ENCODE data around the gene CYSLTR2.

DNA sequence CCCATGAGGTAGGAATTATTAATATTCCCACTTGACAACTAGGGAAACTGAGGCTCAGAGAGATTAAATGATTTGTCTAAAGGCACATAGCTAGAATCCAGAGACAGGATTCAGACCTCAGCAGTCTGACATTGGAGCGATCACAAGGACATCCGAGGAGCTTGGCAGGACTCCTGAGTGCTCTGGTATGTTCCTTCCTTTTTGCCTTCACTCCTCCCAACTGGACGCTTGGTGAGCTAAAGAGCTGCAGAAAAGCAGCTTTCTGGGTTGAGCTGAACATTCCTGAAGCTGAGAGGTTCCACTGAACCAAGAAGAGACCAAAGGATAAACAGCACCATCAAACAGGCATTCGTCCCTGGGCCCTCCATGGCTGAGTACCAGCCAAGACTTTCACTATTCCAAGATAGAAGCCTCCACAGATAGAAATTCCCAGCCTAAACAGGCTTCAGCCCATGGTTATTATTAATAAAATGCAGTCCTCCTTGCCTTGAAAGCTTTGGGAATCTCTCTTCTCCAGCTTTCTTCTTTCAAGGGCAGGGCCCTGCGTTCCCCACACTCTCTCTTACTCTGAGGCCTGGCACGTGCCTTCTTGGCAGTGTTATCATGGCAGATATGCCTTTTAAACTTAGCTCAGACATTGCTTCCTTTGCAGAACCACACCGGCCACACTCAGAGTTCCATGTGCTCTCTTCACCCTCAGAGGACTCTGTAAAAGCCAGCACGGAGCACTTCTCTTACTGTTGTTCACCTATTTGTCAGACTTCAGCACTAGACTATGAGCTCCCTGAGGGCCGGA, 97.1 kb downstream of the CYSLTR2 start:
- TF ChIP-seq, protein P1, sequence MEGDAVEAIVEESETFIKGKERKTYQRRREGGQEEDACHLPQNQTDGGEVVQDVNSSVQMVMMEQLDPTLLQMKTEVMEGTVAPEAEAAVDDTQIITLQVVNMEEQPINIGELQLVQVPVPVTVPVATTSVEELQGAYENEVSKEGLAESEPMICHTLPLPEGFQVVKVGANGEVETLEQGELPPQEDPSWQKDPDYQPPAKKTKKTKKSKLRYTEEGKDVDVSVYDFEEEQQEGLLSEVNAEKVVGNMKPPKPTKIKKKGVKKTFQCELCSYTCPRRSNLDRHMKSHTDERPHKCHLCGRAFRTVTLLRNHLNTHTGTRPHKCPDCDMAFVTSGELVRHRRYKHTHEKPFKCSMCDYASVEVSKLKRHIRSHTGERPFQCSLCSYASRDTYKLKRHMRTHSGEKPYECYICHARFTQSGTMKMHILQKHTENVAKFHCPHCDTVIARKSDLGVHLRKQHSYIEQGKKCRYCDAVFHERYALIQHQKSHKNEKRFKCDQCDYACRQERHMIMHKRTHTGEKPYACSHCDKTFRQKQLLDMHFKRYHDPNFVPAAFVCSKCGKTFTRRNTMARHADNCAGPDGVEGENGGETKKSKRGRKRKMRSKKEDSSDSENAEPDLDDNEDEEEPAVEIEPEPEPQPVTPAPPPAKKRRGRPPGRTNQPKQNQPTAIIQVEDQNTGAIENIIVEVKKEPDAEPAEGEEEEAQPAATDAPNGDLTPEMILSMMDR (IDR thresholded peaks at IDR 0.05): peak in 1 of 6 experiments; percentile 15
- no peak for TF ChIP-seq POLR2AphosphoS5 (IDR thresholded peaks at IDR 0.05)

Data from upper lobe of left lung (tissue), 4 donors.